Fibroblast of lung (primary cell): ENCODE data around the gene CREB5. TPM values are rescaled to one million over a fixed set of nuclear protein-coding genes. Genes with fewer than 3 reads are reported as not detected.

Experiments
- DNase-seq, 2 donors: peaks; one replicate each; pipeline versions ENCODE4 v3.0.0 to v3.0.0-alpha.2; 2010; ENCODE audit warnings: low read depth in 2 of 2
- H2AFZ ChIP-seq: 2 replicates; pipeline ENCODE4 v1.5.1; 2012; ENCODE audit warnings: low read length, control low read depth, inconsistent platforms
- H3K27ac ChIP-seq: 2 replicates; pipeline ENCODE4 v1.5.1; 2011; ENCODE audit warnings: low read length, control low read depth; ENCODE audit not compliant: insufficient read depth
- H3K27me3 ChIP-seq: 2 replicates; pipeline ENCODE4 v1.5.1; 2011; ENCODE audit warnings: mild to moderate bottlenecking, low read length; ENCODE audit not compliant: control insufficient read depth, insufficient read depth
- H3K36me3 ChIP-seq: 2 replicates; pipeline ENCODE4 v1.5.1; 2011; ENCODE audit warnings: low read length; ENCODE audit not compliant: control insufficient read depth, insufficient read depth
- H3K4me1 ChIP-seq: 2 replicates; pipeline ENCODE4 v1.5.1; 2011; ENCODE audit warnings: low read length; ENCODE audit not compliant: control insufficient read depth, insufficient read depth; ENCODE audit errors: extremely low read depth
- H3K4me2 ChIP-seq: 2 replicates; pipeline ENCODE4 v1.5.1; 2011; ENCODE audit warnings: low read length, control low read depth; ENCODE audit not compliant: insufficient read depth; ENCODE audit errors: extremely low read depth
- H3K4me3 ChIP-seq, 4 experiments: fragments of 200-600 bp in 1 of 4; sonication (generic) in 1 of 4; replicated peaks in 1 of 4; 2 replicates each; pipeline ENCODE4 v1.5.1; 2011 to 2016; ENCODE audit warnings: low read length in 4 of 4, low read depth in 3 of 4, mild to moderate bottlenecking in 3 of 4, control low read depth in 2 of 4, inconsistent platforms in 1 of 4, mixed read lengths in 1 of 4; ENCODE audit not compliant: insufficient read depth in 1 of 4; ENCODE audit errors: control extremely low read depth in 1 of 4
- H3K79me2 ChIP-seq: 2 replicates; pipeline ENCODE4 v1.5.1; 2012; ENCODE audit warnings: mild to moderate bottlenecking, low read length, inconsistent platforms; ENCODE audit not compliant: control insufficient read depth, insufficient read depth
- H3K9ac ChIP-seq: 2 replicates; pipeline ENCODE4 v1.5.1; 2011; ENCODE audit warnings: mild to moderate bottlenecking, low read length, control low read depth; ENCODE audit not compliant: insufficient read depth
- H3K9me3 ChIP-seq: 2 replicates; pipeline ENCODE4 v1.5.1; 2012; ENCODE audit warnings: low read depth, low read length; ENCODE audit not compliant: control insufficient read depth, insufficient read depth
- H4K20me1 ChIP-seq: 2 replicates; pipeline ENCODE4 v1.5.1; 2011; ENCODE audit warnings: low read length; ENCODE audit not compliant: control insufficient read depth, insufficient read depth; ENCODE audit errors: extremely low read depth
- CTCF ChIP-seq, 2 donors: IDR thresholded peaks in 1 of 2; conservative IDR thresholded peaks in 1 of 2; 1 replicate in 1 of 2; 2 replicates in 1 of 2; pipeline ENCODE4 v1.5.1; 2011 to 2012; ENCODE audit warnings: low read length in 2 of 2, control low read depth in 1 of 2, inconsistent platforms in 1 of 2, low read depth in 1 of 2, mild to moderate bottlenecking in 1 of 2
- EZH2 ChIP-seq: IDR thresholded peaks from 2 replicates; pipeline ENCODE4 v1.5.1; 2012; ENCODE audit warnings: low read length, control low read depth, mild to moderate bottlenecking; ENCODE audit errors: missing control alignments
- polyA plus RNA-seq, 2 donors: library from polyadenylated mRNA; depleted of rRNA in 1 of 2; stranded (reverse) in 1 of 2; unstranded in 1 of 2; fragments of >200 nt; gene quantifications; 2 replicates each; pipeline ENCODE4 v1.2.1, GENCODE V29; 2011 to 2012; ENCODE audit warnings: missing spikeins in 1 of 2
- total RNA-seq: library from RNA; depleted of rRNA; stranded (reverse); fragments of >200 nt; gene quantifications from 2 replicates; pipeline ENCODE4 v1.2.1, GENCODE V29; 2014

The CREB5 gene
- total and polyA plus RNA-seq, 2 donors (not counting 1 experiment from before 2014, with no cell fraction given): 8.2 to 28.4 TPM

GRCh38 chr7:28529755-28530154 is 117.4 kb downstream of the CREB5 start:
- no peak overlapping the region for H3K4me3 ChIP-seq
- TF ChIP-seq EZH2 (no peak), CTCF (conservative IDR thresholded peaks at IDR 0.05 in 1 of 2, IDR thresholded peaks at IDR 0.05 in 1 of 2; ENCODE audit: low read depth in 1 of 2, low read length in 2 of 2) (no peak)
- H3K36me3 ChIP-seq: no peaks in the 10 kb centered on the region
- H4K20me1 ChIP-seq: no peaks in the 10 kb centered on the region
- H3K27me3 ChIP-seq: no peaks in the 10 kb centered on the region
- H3K79me2 ChIP-seq: no peaks in the 10 kb centered on the region
- H2AFZ ChIP-seq: no peak overlapping the region
- H3K4me2 ChIP-seq: no peak overlapping the region
- H3K9me3 ChIP-seq: no peaks in the 10 kb centered on the region
- H3K4me1 ChIP-seq: peaks cover 5% of the 10 kb centered on the region
- no peak overlapping the region for H3K9ac ChIP-seq
- no peak overlapping the region for H3K27ac ChIP-seq
- no peak for DNase-seq

- Histone ChIP-seq H3K27ac (no peak overlapping the region), H3K27me3 (no peaks in the 10 kb centered on the region), H3K79me2 (no peaks in the 10 kb centered on the region), H4K20me1 (no peaks in the 10 kb centered on the region), H3K9ac (no peak overlapping the region), H3K36me3 (no peaks in the 10 kb centered on the region), H3K4me2 (no peak overlapping the region), H2AFZ (peak overlapping the region; percentile 20), H3K4me3 (no peak overlapping the region), H3K4me1 (peaks cover 5% of the 10 kb centered on the region), H3K9me3 (no peaks in the 10 kb centered on the region)
- no peak for TF ChIP-seq EZH2
- no peak for TF ChIP-seq CTCF (conservative IDR thresholded peaks at IDR 0.05 in 1 of 2, IDR thresholded peaks at IDR 0.05 in 1 of 2; ENCODE audit: low read depth in 1 of 2, low read length in 2 of 2)
- peak; percentile 31 to 71 for DNase-seq
These were observed 118.0 kb downstream of the CREB5 start for GRCh38 chr7:28530175-28530802.

GRCh38 chr7:28530803-28531175 is 118.5 kb downstream of the CREB5 start:
- TF ChIP-seq EZH2 (no peak), CTCF (conservative IDR thresholded peaks at IDR 0.05 in 1 of 2, IDR thresholded peaks at IDR 0.05 in 1 of 2; ENCODE audit: low read depth in 1 of 2, low read length in 2 of 2) (no peak)
- no peak overlapping the region for H2AFZ ChIP-seq
- no peaks in the 10 kb centered on the region for H4K20me1 ChIP-seq
- H3K9ac ChIP-seq: no peak overlapping the region
- H3K27me3 ChIP-seq: no peaks in the 10 kb centered on the region
- H3K79me2 ChIP-seq: no peaks in the 10 kb centered on the region
- no peak overlapping the region for H3K4me3 ChIP-seq
- no peak overlapping the region for H3K4me2 ChIP-seq
- DNase-seq: no peak
- H3K36me3 ChIP-seq: no peaks in the 10 kb centered on the region
- H3K4me1 ChIP-seq: peaks cover 5% of the 10 kb centered on the region
- H3K9me3 ChIP-seq: no peaks in the 10 kb centered on the region
- H3K27ac ChIP-seq: no peak overlapping the region
